ENCODE data around the gene ITGAV.

- no peak for TF ChIP-seq CTCF (tag by site-specific recombination; IDR thresholded peaks at IDR 0.05)
- no peak for TF ChIP-seq MEIS1 (CRISPR knock-in tag; IDR thresholded peaks at IDR 0.05; ENCODE audit: borderline replicate concordance)
- no peak for TF ChIP-seq GLI4 (tag by site-specific recombination; IDR thresholded peaks at IDR 0.05)
- TF ChIP-seq ZNF530 (tag by site-specific recombination; IDR thresholded peaks at IDR 0.05; ENCODE audit: low read depth): no peak
- TF ChIP-seq ZNF394 (tag by site-specific recombination; IDR thresholded peaks at IDR 0.05; ENCODE audit: borderline replicate concordance): no peak
- no peak for TF ChIP-seq PATZ1 (tag by site-specific recombination; IDR thresholded peaks at IDR 0.05)
- no peak for TF ChIP-seq ZNF239 (tag by site-specific recombination; IDR thresholded peaks at IDR 0.05)
- no peak for TF ChIP-seq YY2 (tag by site-specific recombination; IDR thresholded peaks at IDR 0.05)
- no peak for TF ChIP-seq HOXA7 (CRISPR knock-in tag; IDR thresholded peaks at IDR 0.05; ENCODE audit: borderline replicate concordance)
- TF ChIP-seq KLF17 (tag by site-specific recombination; IDR thresholded peaks at IDR 0.05): no peak
Observed at GRCh38 chr2:186614373-186614772, 24.5 kb downstream of the ITGAV start.

Data from HEK293 (cell line).